Neural cell (in vitro differentiated cells): ENCODE data around the gene ANKRD28. TPM values are rescaled to one million over a fixed set of nuclear protein-coding genes. Genes with fewer than 3 reads are reported as not detected.

Source experiments
- H2AFZ ChIP-seq: fragments of 200-600, 300-800 bp; sonication (generic), shearing (Covaris generic); 2 replicates; pipeline ENCODE4 v1.6.0; 2014; ENCODE audit warnings: low read depth, mild to moderate bottlenecking, antibody characterized with exemption, low read length, moderate library complexity
- H3F3A ChIP-seq: fragments of 200-600 bp; shearing (Covaris generic); 2 replicates; pipeline ENCODE4 v1.6.1; 2016; ENCODE audit warnings: mild to moderate bottlenecking, moderate library complexity, mixed read lengths, antibody characterized with exemption, low read length; ENCODE audit not compliant: insufficient read depth, poor library complexity, severe bottlenecking
- H3K27ac ChIP-seq: fragments of 200-600, 300-800 bp; sonication (generic), shearing (Covaris generic); 2 replicates; pipeline ENCODE4 v1.5.1; 2014; ENCODE audit warnings: mild to moderate bottlenecking, low read length, moderate library complexity
- H3K27me3 ChIP-seq: fragments of 300-800, 200-600 bp; sonication (generic), shearing (Covaris generic); 2 replicates; pipeline ENCODE4 v1.6.0; 2014; ENCODE audit warnings: mild to moderate bottlenecking, low read depth, low read length, moderate library complexity; ENCODE audit not compliant: insufficient read depth
- H3K36me3 ChIP-seq: fragments of 300-800, 200-600 bp; sonication (generic), shearing (Covaris generic); 2 replicates; pipeline ENCODE4 v1.5.1; 2014; ENCODE audit warnings: mild to moderate bottlenecking, antibody characterized with exemption, low read length, moderate library complexity; ENCODE audit not compliant: insufficient read depth
- H3K4me2 ChIP-seq: fragments of 300-800, 200-600 bp; sonication (generic), shearing (Covaris generic); 2 replicates; pipeline ENCODE4 v1.6.0; 2014; ENCODE audit warnings: mild to moderate bottlenecking, low read length
- H3K4me3 ChIP-seq: fragments of 300-800, 200-600 bp; sonication (generic), shearing (Covaris generic); 2 replicates; pipeline ENCODE4 v1.5.1; 2014; ENCODE audit warnings: mild to moderate bottlenecking, low read length, moderate library complexity
- H3K79me2 ChIP-seq: fragments of 200-600 bp; shearing (Covaris generic); replicated peaks from 2 replicates; pipeline ENCODE4 v1.6.0; 2014; ENCODE audit warnings: mild to moderate bottlenecking, low read length, moderate library complexity; ENCODE audit not compliant: insufficient read depth
- H3K9ac ChIP-seq: fragments of 300-800, 200-600 bp; sonication (generic), shearing (Covaris generic); 2 replicates; pipeline ENCODE4 v1.6.1; 2016; ENCODE audit warnings: mild to moderate bottlenecking, low read length, mixed read lengths
- H3K9me2 ChIP-seq: fragments of 200-600 bp; shearing (Covaris generic); 2 replicates; pipeline ENCODE4 v1.6.1; 2016; ENCODE audit warnings: mild to moderate bottlenecking, low read length, mixed read lengths; ENCODE audit not compliant: insufficient read depth
- H3K9me3 ChIP-seq: fragments of 200-600, 300-800 bp; sonication (generic), shearing (Covaris generic); 2 replicates; pipeline ENCODE4 v1.6.1; 2016; ENCODE audit warnings: mild to moderate bottlenecking, mixed run types, low read length, moderate library complexity, mixed read lengths
- H4K20me1 ChIP-seq: fragments of 200-600 bp; shearing (Covaris generic); 2 replicates; pipeline ENCODE4 v1.6.1; 2016; ENCODE audit warnings: mild to moderate bottlenecking, mixed run types; ENCODE audit not compliant: insufficient read depth
- CTCF ChIP-seq: fragments of 450-650 bp; IDR thresholded peaks from 2 replicates; pipeline ENCODE4 v1.5.1; 2014; ENCODE audit warnings: antibody characterized with exemption, mild to moderate bottlenecking, moderate library complexity; ENCODE audit not compliant: poor library complexity, severe bottlenecking
- EP300 ChIP-seq: fragments of 450-650 bp; conservative IDR thresholded peaks from 2 replicates; pipeline ENCODE4 v1.6.1; 2014; ENCODE audit warnings: antibody characterized with exemption, mild to moderate bottlenecking, moderate library complexity; ENCODE audit not compliant: poor library complexity, severe bottlenecking
- EZH2 ChIP-seq: fragments of 200-600, 300-800 bp; shearing (Covaris generic), sonication (generic); IDR thresholded peaks from 2 replicates; pipeline ENCODE4 v1.6.1; 2014; ENCODE audit warnings: antibody characterized with exemption, low read length, borderline replicate concordance, mild to moderate bottlenecking; ENCODE audit not compliant: insufficient read depth, poor library complexity, severe bottlenecking
- MXI1 ChIP-seq: fragments of 450-650 bp; conservative IDR thresholded peaks from 2 replicates; pipeline ENCODE4 v1.6.1; 2014; ENCODE audit warnings: antibody characterized with exemption, mild to moderate bottlenecking; ENCODE audit not compliant: poor library complexity, severe bottlenecking
- POLR2AphosphoS5 ChIP-seq: IDR thresholded peaks from 2 replicates; pipeline ENCODE4 v1.6.1; 2012
- RAD21 ChIP-seq: fragments of 450-650 bp; conservative IDR thresholded peaks from 2 replicates; pipeline ENCODE4 v1.6.1; 2014; ENCODE audit warnings: antibody characterized with exemption, mild to moderate bottlenecking, moderate library complexity
- REST ChIP-seq: IDR thresholded peaks from 2 replicates; pipeline ENCODE4 v1.6.1; 2012; ENCODE audit warnings: borderline replicate concordance
- SMC3 ChIP-seq: fragments of 450-650 bp; conservative IDR thresholded peaks from 2 replicates; pipeline ENCODE4 v1.6.1; 2014; ENCODE audit warnings: antibody characterized with exemption, mild to moderate bottlenecking, moderate library complexity; ENCODE audit not compliant: poor library complexity
- TAF1 ChIP-seq: IDR thresholded peaks from 2 replicates; pipeline ENCODE4 v1.6.1; 2012; ENCODE audit warnings: low read depth
- polyA plus RNA-seq: library from polyadenylated mRNA; depleted of rRNA; stranded (reverse); fragments of >200 nt; gene quantifications from 2 replicates; pipeline ENCODE4 v1.2.3, GENCODE V29; 2014

Gene ANKRD28
- polyA plus RNA-seq, 1 donor from 2014 or later = 101 TPM

- Histone ChIP-seq H3K27ac (no peak overlapping the region), H3K4me3 (no peak overlapping the region), H3K4me2 (no peak overlapping the region), H3K79me2 (peaks cover 25% of the 10 kb centered on the region), H3K9me3 (no peaks in the 10 kb centered on the region), H3K27me3 (no peaks in the 10 kb centered on the region), H3K36me3 (no peaks in the 10 kb centered on the region), H3K9me2 (no peaks in the 10 kb centered on the region), H3K9ac (no peak overlapping the region), H4K20me1 (no peaks in the 10 kb centered on the region), H3F3A (no peaks in the 10 kb centered on the region), H2AFZ (no peak overlapping the region)
- no peak for TF ChIP-seq RAD21
These were observed 27.2 kb upstream of the ANKRD28 start for GRCh38 chr3:15825016-15825415.

- no peak overlapping the region for H2AFZ ChIP-seq
- TF ChIP-seq POLR2AphosphoS5 (no peak), TAF1 (no peak), RAD21 (no peak), EP300 (no peak), SMC3 (no peak), MXI1 (no peak), CTCF (no peak), REST (no peak), EZH2 (no peak)
- no peak overlapping the region for H3K4me2 ChIP-seq
- H3K9me2 ChIP-seq = no peaks in the 10 kb centered on the region
- H3K27me3 ChIP-seq = no peaks in the 10 kb centered on the region
- H3K9me3 ChIP-seq = no peaks in the 10 kb centered on the region
- H3K4me3 ChIP-seq = no peak overlapping the region
- H3F3A ChIP-seq = no peaks in the 10 kb centered on the region
- no peaks in the 10 kb centered on the region for H4K20me1 ChIP-seq
- no peaks in the 10 kb centered on the region for H3K36me3 ChIP-seq
- H3K9ac ChIP-seq = no peak overlapping the region
- H3K27ac ChIP-seq = no peak overlapping the region
- H3K79me2 ChIP-seq = peaks cover 28% of the 10 kb centered on the region
These were observed 25.3 kb upstream of the ANKRD28 start for GRCh38 chr3:15823092-15823491.

- H3K27ac ChIP-seq = no peak overlapping the region
- H2AFZ ChIP-seq = no peak overlapping the region
- H3K9me3 ChIP-seq = no peaks in the 10 kb centered on the region
- H3K4me3 ChIP-seq = no peak overlapping the region
- no peaks in the 10 kb centered on the region for H3F3A ChIP-seq
- H3K9me2 ChIP-seq = no peaks in the 10 kb centered on the region
- H3K4me2 ChIP-seq = no peak overlapping the region
- no peak overlapping the region for H3K9ac ChIP-seq
- no peak for TF ChIP-seq SMC3
- H3K79me2 ChIP-seq = peaks cover 28% of the 10 kb centered on the region
- H3K36me3 ChIP-seq = no peaks in the 10 kb centered on the region
- H4K20me1 ChIP-seq = no peaks in the 10 kb centered on the region
- no peaks in the 10 kb centered on the region for H3K27me3 ChIP-seq
These were observed 24.5 kb upstream of the ANKRD28 start for GRCh38 chr3:15822281-15822680.
